ENCODE results near the gene CCDC154.

Gene CCDC154

DNA sequence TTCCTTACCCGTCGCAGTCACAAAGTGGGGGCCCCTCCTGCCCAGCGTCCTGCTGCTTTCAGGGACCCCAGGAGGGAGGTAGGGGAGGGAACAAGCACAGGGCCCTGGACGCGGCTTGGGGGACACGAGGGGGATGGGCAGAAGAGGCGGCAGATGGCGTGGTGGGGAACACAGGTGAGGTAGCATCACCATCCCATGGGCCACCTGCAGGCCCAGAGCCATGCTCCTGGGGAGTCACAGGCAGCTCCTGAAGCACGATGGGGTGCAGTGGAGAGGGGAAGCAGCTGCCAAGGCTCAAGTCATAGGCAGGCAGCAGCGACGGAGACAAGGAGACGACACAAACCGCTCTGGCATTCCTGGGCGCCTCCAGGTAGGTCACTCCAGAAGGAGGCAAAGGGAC lies 40.6 kb downstream of the CCDC154 start:
- Histone ChIP-seq H3K27me3 (ENCODE audit: insufficient read depth, poor library complexity, severe bottlenecking) (no peaks in the 10 kb centered on the region), H3K36me3 (ENCODE audit: low read depth) (no peaks in the 10 kb centered on the region), H3K4me3 (ENCODE audit: severe bottlenecking) (no peak overlapping the region), H3K9me3 (ENCODE audit: severe bottlenecking) (no peaks in the 10 kb centered on the region), H3K4me1 (ENCODE audit: insufficient read depth, poor library complexity, severe bottlenecking) (no peaks in the 10 kb centered on the region), H3K27ac (ENCODE audit: poor library complexity, severe bottlenecking) (no peak overlapping the region)
- DNase-seq (ENCODE audit: low spot score) (peak; percentile 57), ATAC-seq (ENCODE audit: low read depth) (no peak)
- TF ChIP-seq CTCF (IDR thresholded peaks at IDR 0.05; ENCODE audit: poor library complexity, severe bottlenecking): no peak

GRCh38 chr16:1403036-1403435 lies 41.3 kb downstream of the CCDC154 start:
- no peaks in the 10 kb centered on the region for H3K27me3 ChIP-seq (ENCODE audit: insufficient read depth, poor library complexity, severe bottlenecking)
- TF ChIP-seq CTCF (IDR thresholded peaks at IDR 0.05; ENCODE audit: poor library complexity, severe bottlenecking): no peak
- no peaks in the 10 kb centered on the region for H3K4me1 ChIP-seq (ENCODE audit: insufficient read depth, poor library complexity, severe bottlenecking)
- H3K9me3 ChIP-seq (ENCODE audit: severe bottlenecking): no peaks in the 10 kb centered on the region
- peak; percentile 59 for DNase-seq (ENCODE audit: low spot score)
- no peak overlapping the region for H3K27ac ChIP-seq (ENCODE audit: poor library complexity, severe bottlenecking)
- no peak overlapping the region for H3K4me3 ChIP-seq (ENCODE audit: severe bottlenecking)
- ATAC-seq (ENCODE audit: low read depth): no peak
- H3K36me3 ChIP-seq (ENCODE audit: low read depth): no peaks in the 10 kb centered on the region

DNA sequence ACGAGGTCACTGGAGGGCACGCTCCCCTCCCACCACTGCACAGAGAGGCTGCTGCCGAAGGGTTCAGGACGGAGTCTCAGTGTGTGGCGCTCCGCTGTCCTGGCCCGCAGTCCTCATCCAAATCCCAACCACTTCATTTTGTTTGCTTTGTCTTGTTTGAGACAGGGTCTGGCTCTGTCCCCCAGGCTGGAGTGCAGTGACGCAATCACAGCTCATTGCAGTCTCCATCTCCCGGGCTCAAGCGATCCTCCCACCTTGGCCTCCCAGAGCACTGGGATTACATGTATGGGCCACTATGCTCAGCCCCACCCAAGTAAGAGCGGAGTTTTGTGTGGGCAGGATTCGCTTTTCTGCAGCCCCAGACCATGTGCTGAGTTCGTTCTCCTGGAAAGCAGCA lies 42.6 kb downstream of the CCDC154 start:
- Histone ChIP-seq H3K36me3 (ENCODE audit: low read depth) (no peaks in the 10 kb centered on the region), H3K27me3 (ENCODE audit: insufficient read depth, poor library complexity, severe bottlenecking) (no peaks in the 10 kb centered on the region)
- no peak for TF ChIP-seq CTCF (IDR thresholded peaks at IDR 0.05; ENCODE audit: poor library complexity, severe bottlenecking)

GRCh38 chr16:1401061-1401757 lies 43.1 kb downstream of the CCDC154 start:
- Histone ChIP-seq H3K36me3 (ENCODE audit: low read depth) (no peaks in the 10 kb centered on the region), H3K4me1 (ENCODE audit: insufficient read depth, poor library complexity, severe bottlenecking) (no peaks in the 10 kb centered on the region), H3K4me3 (ENCODE audit: severe bottlenecking) (no peak overlapping the region), H3K9me3 (ENCODE audit: severe bottlenecking) (no peaks in the 10 kb centered on the region), H3K27me3 (ENCODE audit: insufficient read depth, poor library complexity, severe bottlenecking) (no peaks in the 10 kb centered on the region), H3K27ac (ENCODE audit: poor library complexity, severe bottlenecking) (no peak overlapping the region)
- DNase-seq (ENCODE audit: low spot score) (no peak), ATAC-seq (ENCODE audit: low read depth) (no peak)
- no peak for TF ChIP-seq CTCF (IDR thresholded peaks at IDR 0.05; ENCODE audit: poor library complexity, severe bottlenecking)

More for the DNA sequence above, 42.6 kb downstream of the CCDC154 start:
- DNase-seq (ENCODE audit: low spot score) (no peak), ATAC-seq (ENCODE audit: low read depth) (no peak)
- Histone ChIP-seq H3K27ac (ENCODE audit: poor library complexity, severe bottlenecking) (no peak overlapping the region), H3K4me1 (ENCODE audit: insufficient read depth, poor library complexity, severe bottlenecking) (no peaks in the 10 kb centered on the region), H3K4me3 (ENCODE audit: severe bottlenecking) (no peak overlapping the region), H3K9me3 (ENCODE audit: severe bottlenecking) (no peaks in the 10 kb centered on the region)

DNA sequence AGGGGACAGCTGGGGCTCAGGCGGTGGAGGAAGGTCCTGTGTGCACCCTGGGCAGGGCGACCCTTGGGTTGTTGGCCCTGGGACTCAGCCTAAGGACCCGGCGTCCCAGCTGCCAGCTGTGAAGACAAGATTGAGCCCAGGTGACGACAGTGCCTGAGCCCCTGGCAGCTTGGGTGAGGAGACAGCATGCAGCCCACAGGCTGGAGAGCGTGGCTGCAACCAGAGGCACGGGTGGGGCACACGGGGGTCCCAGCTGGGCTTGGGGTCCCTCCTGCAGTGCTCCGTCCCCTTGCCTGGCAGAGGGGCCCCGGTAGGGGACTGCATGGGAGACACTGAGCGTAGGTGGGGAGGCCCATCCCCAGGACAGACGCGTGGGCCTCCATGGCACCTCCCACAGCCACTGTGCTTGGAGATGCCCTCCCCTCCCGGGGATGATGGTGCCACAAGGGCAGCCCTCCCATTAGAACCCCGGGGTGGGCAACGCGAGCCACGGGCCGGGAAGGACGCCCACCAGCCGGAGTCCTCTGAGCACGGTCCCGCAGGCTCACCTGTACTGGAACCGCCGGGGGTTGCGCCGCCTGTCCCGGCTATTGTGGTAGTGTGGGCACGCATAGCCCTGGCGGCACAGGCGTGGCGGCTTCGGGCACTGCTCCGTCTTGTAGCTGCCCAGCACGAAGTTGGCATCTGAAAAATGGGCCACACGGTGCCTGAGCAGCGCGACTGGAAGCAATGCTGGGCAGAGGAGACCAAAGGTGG lies 45.4 kb downstream of the CCDC154 start:
- Histone ChIP-seq H3K27ac (ENCODE audit: poor library complexity, severe bottlenecking) (no peak overlapping the region), H3K36me3 (ENCODE audit: low read depth) (no peaks in the 10 kb centered on the region), H3K9me3 (ENCODE audit: severe bottlenecking) (no peaks in the 10 kb centered on the region), H3K4me1 (ENCODE audit: insufficient read depth, poor library complexity, severe bottlenecking) (no peaks in the 10 kb centered on the region), H3K4me3 (ENCODE audit: severe bottlenecking) (no peak overlapping the region), H3K27me3 (ENCODE audit: insufficient read depth, poor library complexity, severe bottlenecking) (no peaks in the 10 kb centered on the region)
- peak; percentile 63 for DNase-seq (ENCODE audit: low spot score)
- no peak for ATAC-seq (ENCODE audit: low read depth)
- TF ChIP-seq CTCF (IDR thresholded peaks at IDR 0.05; ENCODE audit: poor library complexity, severe bottlenecking): no peak
